Activated naive CD4-positive, alpha-beta T cell treated with anti-CD3 and anti-CD28 coated beads for 36 hours (primary cell): Measurements from ENCODE around the gene RNF175. TPM values are rescaled to one million over a fixed set of nuclear protein-coding genes. Genes with fewer than 3 reads are reported as not detected.

Experiments used
- CTCF ChIA-PET: fragments of 350-600 bp; sonication (Branson Sonifier 250); formaldehyde crosslinking; loops from one replicate; lab custom pipeline; 2021; ENCODE audit warnings: antibody characterized with exemption; lab: Charles Lee
- DNase-seq: peaks from one replicate; pipeline ENCODE4 v3.0.0-alpha.2; 2020
- H3K27ac Mint-ChIP-seq: one replicate; pipeline ENCODE4 v1.8.0; 2021; ENCODE audit warnings: mild to moderate bottlenecking, mixed read lengths
- H3K27me3 Mint-ChIP-seq: one replicate; pipeline ENCODE4 v1.8.0; 2021; ENCODE audit warnings: low read depth, mixed read lengths
- H3K36me3 Mint-ChIP-seq: one replicate; pipeline ENCODE4 v1.8.0; 2021; ENCODE audit warnings: low read depth, mixed read lengths
- H3K4me1 Mint-ChIP-seq: one replicate; pipeline ENCODE4 v1.8.0; 2021; ENCODE audit warnings: low read depth, mixed read lengths
- H3K4me3 Mint-ChIP-seq: one replicate; pipeline ENCODE4 v1.8.0; 2021; ENCODE audit warnings: mild to moderate bottlenecking, moderate library complexity, mixed read lengths
- H3K9me3 Mint-ChIP-seq: one replicate; pipeline ENCODE4 v1.8.0; 2021; ENCODE audit warnings: mixed read lengths
- intact Hi-C: fragments of 100-400 bp; cut with micrococcal nuclease; formaldehyde crosslinking; loops from one replicate; pipeline ENCODE4 v1.15.1; 2023
- total RNA-seq, 2 experiments: library from RNA; stranded (reverse); gene quantifications; one replicate each; pipeline ENCODE4 v1.2.3, GENCODE V29; 2021

Gene RNF175
- total RNA-seq, 2 experiments from 2014 or later, result 1.4 to 1.5 TPM

DNA sequence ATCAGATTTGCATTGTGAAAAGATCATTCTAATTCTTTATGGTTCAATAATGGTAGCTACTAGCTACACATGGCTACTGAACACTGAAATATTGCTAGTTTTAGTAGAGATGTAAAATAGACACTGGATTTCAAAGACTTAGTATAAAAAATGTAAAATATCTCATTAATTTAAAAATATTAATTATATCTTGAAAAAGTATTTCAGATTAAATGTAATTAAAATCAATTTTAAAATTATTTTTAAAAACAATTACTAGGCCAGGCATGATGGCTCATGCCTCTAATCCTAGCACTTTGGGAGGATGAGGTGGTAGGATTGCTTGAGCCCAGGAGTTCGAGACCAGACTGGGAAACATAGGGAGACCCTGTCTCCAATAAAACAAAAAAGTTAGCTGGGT lies 96.2 kb downstream of the RNF175 start:
- Mint-ChIP-seq H3K36me3 (no peaks in the 10 kb centered on the region), H3K27ac (no peak overlapping the region), H3K4me3 (no peak overlapping the region), H3K9me3 (peaks cover 2% of the 10 kb centered on the region), H3K27me3 (peaks cover 3% of the 10 kb centered on the region), H3K4me1 (no peaks in the 10 kb centered on the region)
- CTCF ChIA-PET, result interaction anchor here (0.6 to 1.0 kb wide), 2 partner anchors 20 to 56 kb away, joined by 3 read pairs; no protein-coding TSS in a partner anchor
- DNase-seq, result no peak
- intact Hi-C loops, result no loop called here

GRCh38 chr4:153661908-153662307 lies 97.9 kb downstream of the RNF175 start:
- Mint-ChIP-seq H3K36me3 (no peaks in the 10 kb centered on the region), H3K27ac (no peak overlapping the region), H3K4me3 (no peak overlapping the region), H3K4me1 (no peaks in the 10 kb centered on the region), H3K9me3 (peaks cover 2% of the 10 kb centered on the region), H3K27me3 (no peaks in the 10 kb centered on the region)
- DNase-seq, result no peak
- intact Hi-C loops, result no loop called here
- CTCF ChIA-PET, result no interaction called here

- intact Hi-C loops, result no loop called here
- H3K4me1 Mint-ChIP-seq, result no peaks in the 10 kb centered on the region
- CTCF ChIA-PET, result interaction anchor here (0.6 kb wide), 1 partner anchor 263 kb away, joined by 3 read pairs; no protein-coding TSS in a partner anchor
These were observed 98.5 kb downstream of the RNF175 start for GRCh38 chr4:153661215-153661822.

More at GRCh38 chr4:153661215-153661822, 98.5 kb downstream of the RNF175 start:
- Mint-ChIP-seq H3K4me3 (no peak overlapping the region), H3K36me3 (no peaks in the 10 kb centered on the region), H3K9me3 (peaks cover 2% of the 10 kb centered on the region), H3K27ac (no peak overlapping the region), H3K27me3 (no peaks in the 10 kb centered on the region)
- no peak for DNase-seq

Other genes with a start within 250 kb of the RNF175 start
- gene TLR2, start 75.7 kb downstream of the RNF175 start, total RNA-seq, result 1 to 10 TPM; 1.5 to 2.6 TPM
- not detected for gene SFRP2, start 29.1 kb upstream of the RNF175 start, total RNA-seq